AG20443 (cell line): Measurements from ENCODE around the gene MASP1.
A peak's percentile ranks its signal among the peaks of the same experiment; 100 is the strongest.
"Not testable (repeated sequence)": the region's sequence is repeated elsewhere in the genome, so short reads cannot be mapped to it uniquely, and the experiment has no call there.

Experiments used
- DNase-seq: peaks from one replicate; pipeline ENCODE4 v3.0.0; 2012; ENCODE audit warnings: low spot score, mixed read lengths

The MASP1 gene

GRCh38 chr3:187227658-187228258 is 63.8 kb downstream of the MASP1 start:
- peak; percentile 87 for DNase-seq

GRCh38 chr3:187223799-187224198 is 67.7 kb downstream of the MASP1 start:
- DNase-seq, result no peak

GRCh38 chr3:187222801-187223200 is 68.7 kb downstream of the MASP1 start:
- DNase-seq, result no peak

DNA sequence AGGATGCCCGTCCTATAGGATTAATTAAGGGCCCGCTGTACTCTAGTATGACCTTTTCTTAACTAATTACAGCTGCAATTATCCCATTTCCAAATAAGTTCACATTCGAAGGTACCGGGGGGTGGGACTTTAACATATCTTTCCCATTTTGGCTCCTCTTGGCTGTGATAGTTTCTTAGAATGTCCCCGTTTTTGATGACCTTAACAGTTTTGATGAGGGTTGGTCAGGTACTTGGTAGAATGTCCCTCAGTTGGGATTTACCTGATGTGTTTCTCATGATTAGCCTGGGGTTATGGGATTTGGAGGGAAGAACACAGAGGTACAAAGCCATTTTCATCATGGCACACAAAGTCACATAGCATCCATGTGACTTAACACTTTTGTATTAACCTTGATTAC is 76.1 kb downstream of the MASP1 start:
- DNase-seq, result no peak

DNA sequence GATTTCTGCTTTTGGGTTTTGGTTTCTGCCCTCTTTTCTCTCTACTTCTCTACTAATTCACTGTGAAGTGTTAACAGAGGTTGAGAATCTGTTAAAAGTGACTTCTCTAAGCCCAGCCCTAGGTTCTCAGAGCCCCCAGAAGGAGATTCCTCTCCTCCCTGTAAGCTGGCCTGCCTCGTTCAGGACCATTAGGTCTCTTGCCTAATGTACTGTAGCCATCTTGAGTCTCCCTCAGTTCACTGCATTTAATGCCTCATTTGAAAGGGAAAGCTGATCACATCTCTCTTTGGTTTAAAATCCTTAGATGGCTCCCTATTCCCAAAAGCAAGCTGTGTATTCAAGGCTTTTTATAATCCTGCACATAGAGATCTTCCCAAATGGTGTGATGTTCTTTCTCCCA is 77.9 kb downstream of the MASP1 start:
- no peak for DNase-seq

DNA sequence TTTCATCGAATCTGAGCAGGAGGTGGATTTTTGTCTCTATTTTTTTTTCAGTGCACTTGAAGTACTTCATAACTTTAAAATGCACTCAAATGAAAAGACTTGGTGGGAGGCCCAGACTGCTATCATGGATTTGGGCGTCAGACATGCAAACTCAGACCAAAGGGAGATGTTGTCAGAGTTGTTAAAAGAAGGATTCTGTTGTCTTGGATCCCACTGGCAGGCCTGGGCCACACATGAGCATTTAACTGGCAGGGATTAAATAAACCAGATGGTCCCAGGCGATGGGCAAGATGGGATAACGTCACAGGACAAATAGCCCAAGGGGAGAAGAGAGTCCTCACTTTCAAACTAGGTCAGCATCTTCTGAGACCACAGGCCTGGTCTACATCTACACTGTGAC is 78.8 kb downstream of the MASP1 start:
- DNase-seq, result peak; percentile 34

DNA sequence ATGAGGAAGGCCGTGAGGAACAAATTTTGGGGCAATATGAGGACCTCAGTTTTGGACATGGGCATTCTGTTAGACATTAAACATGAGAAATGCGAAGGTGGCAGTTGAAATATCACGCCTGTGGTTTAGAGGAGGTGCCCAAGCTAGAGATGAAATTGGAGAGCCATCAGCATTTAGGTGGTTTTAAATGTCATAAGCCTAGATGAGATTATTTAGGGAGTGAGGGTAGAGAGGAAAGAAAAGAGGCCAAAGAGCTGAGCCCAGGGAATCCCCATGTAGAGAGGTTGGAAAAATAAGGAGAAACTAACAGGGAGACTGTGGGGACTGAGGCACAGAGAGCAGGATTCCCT is 79.4 kb downstream of the MASP1 start:
- no peak for DNase-seq

GRCh38 chr3:187211532-187212195 is 79.9 kb downstream of the MASP1 start:
- DNase-seq, result peak; percentile 74

GRCh38 chr3:187210545-187211327 is 80.8 kb downstream of the MASP1 start:
- DNase-seq, result peak; percentile 87

DNA sequence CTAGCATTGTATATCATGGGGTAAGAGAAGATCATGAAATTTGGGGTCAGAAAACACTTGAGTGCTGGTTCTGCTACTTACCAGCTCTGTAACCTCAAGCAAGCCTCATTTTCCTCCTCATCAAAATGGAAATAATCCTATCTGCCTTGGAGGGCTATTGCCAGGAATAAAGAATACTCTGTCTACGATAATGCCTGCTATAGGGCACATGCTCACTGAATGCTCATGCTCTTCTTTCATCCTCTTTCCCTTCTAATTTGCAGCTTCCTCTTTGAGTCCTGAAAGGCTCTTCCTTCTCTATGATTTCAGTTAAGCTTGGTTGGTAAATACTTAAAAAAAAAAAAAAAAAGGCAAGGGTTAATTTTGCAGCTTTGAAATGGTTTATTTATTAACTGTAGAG is 81.4 kb downstream of the MASP1 start:
- DNase-seq, result no peak

- no peak for DNase-seq
Measured at GRCh38 chr3:187209491-187209890, 82.0 kb downstream of the MASP1 start.

DNA sequence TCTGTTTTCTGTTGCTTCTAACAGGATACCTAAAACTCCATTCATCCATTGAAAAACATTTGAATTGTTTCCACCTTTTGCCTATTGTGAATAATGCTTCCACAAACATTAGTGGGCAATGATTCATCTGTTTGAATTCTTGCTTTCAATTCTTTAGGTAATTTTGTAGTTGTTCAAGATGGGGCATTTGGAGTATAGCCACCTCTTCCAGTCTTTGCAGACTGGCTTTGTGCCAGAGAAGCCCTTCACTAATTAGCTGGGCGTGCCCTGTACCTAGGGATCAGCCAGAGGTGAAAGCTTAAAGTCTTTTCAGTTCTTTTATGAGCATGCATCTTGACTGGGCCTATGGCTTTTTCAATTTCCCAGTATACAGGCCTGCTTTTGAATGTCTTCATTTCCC is 83.4 kb downstream of the MASP1 start:
- DNase-seq, result no peak

GRCh38 chr3:187207624-187208023 is 83.9 kb downstream of the MASP1 start:
- DNase-seq, result no peak

DNA sequence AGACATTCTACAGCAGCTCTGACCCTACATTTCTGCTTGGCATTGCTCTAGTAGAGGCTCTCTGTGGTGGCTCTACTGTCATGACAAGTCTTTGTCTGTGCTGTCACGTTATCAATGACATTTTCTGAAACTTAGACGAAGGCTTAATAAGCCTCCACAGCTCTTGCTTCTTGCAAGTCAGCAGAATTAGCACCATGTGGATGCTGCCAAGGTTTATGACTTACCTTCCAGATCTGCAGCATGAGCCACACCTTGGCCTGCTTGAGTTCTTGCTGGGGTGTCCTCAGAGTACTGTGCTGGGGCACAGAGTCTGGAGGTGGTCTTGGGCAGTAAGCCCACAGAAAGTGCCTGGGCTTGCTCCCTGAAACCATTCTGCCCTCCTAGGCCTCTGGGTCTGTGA is 84.5 kb downstream of the MASP1 start:
- no peak for DNase-seq

DNA sequence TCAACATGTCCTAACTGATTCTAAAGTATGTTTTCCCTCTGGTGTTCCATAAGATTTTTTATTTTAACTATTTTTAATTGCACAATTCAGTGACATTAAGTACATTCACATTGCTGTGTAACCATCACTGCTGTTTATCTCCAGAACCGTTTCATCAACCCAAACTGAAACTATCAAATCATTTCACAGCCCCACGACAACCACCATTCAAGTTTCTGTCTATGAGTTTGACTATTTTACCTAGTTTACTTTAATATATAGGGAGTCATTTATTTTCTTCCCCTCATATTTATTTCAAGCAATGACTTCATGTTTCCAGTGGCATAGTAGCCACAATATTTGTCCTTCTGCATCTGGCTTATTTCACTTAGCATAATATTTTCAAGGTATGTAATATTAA is 85.9 kb downstream of the MASP1 start:
- no peak for DNase-seq

DNA sequence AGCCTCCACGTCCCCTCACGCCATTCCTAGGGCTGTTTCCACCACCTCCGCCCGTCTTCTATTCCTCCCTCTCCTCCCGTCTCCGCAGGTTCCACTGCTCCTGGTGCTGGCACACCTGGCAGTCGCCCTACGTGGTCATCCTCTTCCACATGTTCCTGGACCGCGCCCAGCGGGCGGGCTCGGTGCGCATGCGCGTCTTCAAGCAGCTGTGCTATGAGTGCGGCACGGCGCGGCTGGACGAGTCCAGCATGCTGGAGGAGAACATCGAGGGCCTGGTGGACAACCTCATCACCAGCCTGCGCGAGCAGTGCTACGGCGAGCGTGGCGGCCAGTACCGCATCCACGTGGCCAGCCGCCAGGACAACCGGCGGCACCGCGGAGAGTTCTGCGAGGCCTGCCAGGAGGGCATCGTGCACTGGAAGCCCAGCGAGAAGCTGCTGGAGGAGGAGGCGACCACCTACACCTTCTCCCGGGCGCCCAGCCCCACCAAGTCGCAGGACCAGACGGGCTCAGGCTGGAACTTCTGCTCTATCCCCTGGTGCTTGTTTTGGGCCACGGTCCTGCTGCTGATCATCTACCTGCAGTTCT is 92.0 kb downstream of the MASP1 start:
- not testable (repeated sequence) for DNase-seq

DNA sequence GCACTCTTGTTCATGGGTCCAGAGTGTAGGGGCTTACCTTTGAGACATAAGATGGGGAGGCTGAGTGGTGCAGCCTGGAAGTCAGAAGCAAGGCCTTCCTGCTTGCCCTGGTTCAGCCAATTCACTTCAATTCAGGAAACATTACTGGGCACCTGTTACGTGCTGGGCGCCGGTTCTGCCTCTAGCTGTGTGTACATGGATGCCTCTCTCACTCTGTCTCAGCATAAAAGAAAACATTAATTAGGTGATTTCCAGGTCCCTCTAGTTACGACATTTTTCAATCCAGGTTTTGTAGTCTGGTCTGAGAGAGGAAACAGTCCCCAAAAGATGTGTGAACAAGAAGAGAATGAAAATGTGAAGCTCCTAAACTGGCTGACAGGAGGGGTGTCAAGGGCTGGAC is 93.0 kb downstream of the MASP1 start:
- no peak for DNase-seq

- DNase-seq, result no peak
Measured at GRCh38 chr3:187197335-187197649, 94.2 kb downstream of the MASP1 start, which contains the start of gene RTP1. TSS of gene RTP1 (plus strand) at chr3:187197486. CDS start at chr3:187197516, 30 bp downstream.

GRCh38 chr3:187196573-187197334 is 94.8 kb downstream of the MASP1 start:
- no peak for DNase-seq

- DNase-seq, result peak; percentile 60
Measured at GRCh38 chr3:187193181-187193580, 98.4 kb downstream of the MASP1 start.

- DNase-seq, result no peak
Measured at GRCh38 chr3:187191271-187191670, 100.3 kb downstream of the MASP1 start.

DNA sequence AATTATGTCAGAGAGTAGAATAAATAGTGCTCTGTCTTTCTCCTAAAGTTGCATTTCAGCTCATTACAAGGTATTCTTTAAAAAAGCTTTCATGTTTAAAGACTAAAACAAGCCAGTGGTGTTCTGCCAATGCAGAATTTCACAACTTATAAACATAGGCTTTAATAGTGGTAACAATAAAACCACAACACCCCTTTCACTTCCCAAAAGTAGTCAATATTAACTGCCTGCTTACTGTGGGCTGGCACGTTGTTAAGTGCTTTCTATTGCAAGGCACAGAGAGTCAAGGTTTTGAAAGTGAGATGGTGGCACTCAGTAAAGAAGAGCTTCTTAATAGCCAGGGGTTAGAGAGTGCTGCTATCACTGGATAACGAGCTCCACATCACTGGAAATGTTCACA is 102.6 kb downstream of the MASP1 start:
- no peak for DNase-seq
